HG02938 (cell line): Measurements from ENCODE around the gene ZC3H7B.
"Not testable (repeated sequence)": the region's sequence is repeated elsewhere in the genome, so short reads cannot be mapped to it uniquely, and the experiment has no call there.

Experiments used
- ATAC-seq: cut with Tn5 transposase; IDR thresholded peaks from one replicate; pipeline ENCODE4 v1.9.1; 2021; ENCODE audit warnings: mild to moderate bottlenecking, moderate library complexity; ENCODE audit not compliant: unreplicated experiment

The ZC3H7B gene

GRCh38 chr22:41377846-41378245 lies 76.5 kb downstream of the ZC3H7B start:
- no peak for ATAC-seq

GRCh38 chr22:41380993-41381328 lies 79.6 kb downstream of the ZC3H7B start:
- ATAC-seq, result peak; percentile 13

- peak; percentile 89 for ATAC-seq
Observed at GRCh38 chr22:41381329-41382097, 80.2 kb downstream of the ZC3H7B start, which contains the start of gene TEF. TSS of gene TEF (plus strand) at chr22:41381942. CDS start at chr22:41382045, 103 bp downstream.

GRCh38 chr22:41382098-41382578 lies 80.8 kb downstream of the ZC3H7B start:
- peak; percentile 20 for ATAC-seq

- ATAC-seq, result no peak
Observed at GRCh38 chr22:41382610-41383009, 81.3 kb downstream of the ZC3H7B start.

GRCh38 chr22:41383085-41383484 lies 81.8 kb downstream of the ZC3H7B start:
- ATAC-seq, result no peak

- ATAC-seq, result no peak
Observed at GRCh38 chr22:41384128-41384527, 82.8 kb downstream of the ZC3H7B start.

- no peak for ATAC-seq
Observed at GRCh38 chr22:41387341-41387740, 86.0 kb downstream of the ZC3H7B start.

- ATAC-seq, result no peak
Observed at GRCh38 chr22:41394012-41394356, 92.7 kb downstream of the ZC3H7B start.

GRCh38 chr22:41395531-41396240 lies 94.4 kb downstream of the ZC3H7B start:
- ATAC-seq, result no peak

GRCh38 chr22:41397143-41397811 lies 96.0 kb downstream of the ZC3H7B start:
- ATAC-seq, result no peak

- no peak for ATAC-seq
Observed at GRCh38 chr22:41398921-41399320, 97.6 kb downstream of the ZC3H7B start.

- ATAC-seq, result no peak
Observed at GRCh38 chr22:41401781-41402648, 100.7 kb downstream of the ZC3H7B start.

- ATAC-seq, result not testable (repeated sequence)
Observed at GRCh38 chr22:41402851-41403250, 101.5 kb downstream of the ZC3H7B start.

- ATAC-seq, result peak; percentile 62
Observed at GRCh38 chr22:41403532-41404318, 102.4 kb downstream of the ZC3H7B start.

GRCh38 chr22:41405588-41405987 lies 104.3 kb downstream of the ZC3H7B start:
- ATAC-seq, result no peak

- ATAC-seq, result no peak
Observed at GRCh38 chr22:41406410-41406809, 105.1 kb downstream of the ZC3H7B start.

- no peak for ATAC-seq
Observed at GRCh38 chr22:41407433-41407832, 106.1 kb downstream of the ZC3H7B start.

GRCh38 chr22:41408665-41409064 lies 107.3 kb downstream of the ZC3H7B start:
- no peak for ATAC-seq
